Measurements from ENCODE around the gene ATXN3.

ATXN3 gene

GRCh38 chr14:92134456-92134855 lies 28.1 kb upstream of the ATXN3 start:
- TF ChIP-seq CTCF (IDR thresholded peaks at IDR 0.05) = no peak
- TF ChIP-seq ZFX (IDR thresholded peaks at IDR 0.05; ENCODE audit: borderline replicate concordance) = no peak
- no peak overlapping the region for H3K27ac ChIP-seq

GRCh38 chr14:92122761-92123160 lies 16.4 kb upstream of the ATXN3 start:
- TF ChIP-seq ZFX (IDR thresholded peaks at IDR 0.05; ENCODE audit: borderline replicate concordance) (no peak), CTCF (IDR thresholded peaks at IDR 0.05) (no peak)
- H3K27ac ChIP-seq = peak overlapping the region; percentile 87

- H3K27ac ChIP-seq = peak overlapping the region; percentile 87
Observed at GRCh38 chr14:92122351-92122677, 15.9 kb upstream of the ATXN3 start.

GRCh38 chr14:92121670-92122350 lies 15.4 kb upstream of the ATXN3 start, which contains the start of the genes CPSF2 and NDUFB1:
Gene CPSF2, plus strand, starts transcription at chr14:92121969. Its CDS starts 9,016 bp downstream, at chr14:92130985.
Gene NDUFB1, minus strand, starts transcription at chr14:92121706. Its CDS starts 4,069 bp downstream, at chr14:92117637.
- no peak for TF ChIP-seq CTCF (IDR thresholded peaks at IDR 0.05)
- TF ChIP-seq ZFX (IDR thresholded peaks at IDR 0.05; ENCODE audit: borderline replicate concordance) = no peak

More at GRCh38 chr14:92122351-92122677, 15.9 kb upstream of the ATXN3 start:
- TF ChIP-seq CTCF (IDR thresholded peaks at IDR 0.05) = no peak
- TF ChIP-seq ZFX (IDR thresholded peaks at IDR 0.05; ENCODE audit: borderline replicate concordance) = no peak

GRCh38 chr14:92121207-92121669 lies 14.9 kb upstream of the ATXN3 start:
- H3K27ac ChIP-seq = peak overlapping the region; percentile 87
- TF ChIP-seq CTCF (IDR thresholded peaks at IDR 0.05) = no peak
- TF ChIP-seq ZFX (IDR thresholded peaks at IDR 0.05; ENCODE audit: borderline replicate concordance) = no peak

More at GRCh38 chr14:92121670-92122350, 15.4 kb upstream of the ATXN3 start, which contains the start of the genes CPSF2 and NDUFB1:
- peak within 1 kb of the TSS; percentile 87 for H3K27ac ChIP-seq

GRCh38 chr14:92109490-92109889 lies 3.1 kb upstream of the ATXN3 start:
- no peak overlapping the region for H3K27ac ChIP-seq
- TF ChIP-seq ZFX (IDR thresholded peaks at IDR 0.05; ENCODE audit: borderline replicate concordance) (no peak), CTCF (IDR thresholded peaks at IDR 0.05) (no peak)
